ENCODE data around the gene CNR2.

- TF ChIP-seq CTCF (IDR thresholded peaks at IDR 0.05) (no peak), POLR2A (IDR thresholded peaks at IDR 0.05) (no peak)
Measured at GRCh38 chr1:23914921-23915320, 1.8 kb upstream of the CNR2 start.

Data from lower leg skin (tissue), 3 donors.